ENCODE measurements around the gene CERK. TPM values are rescaled to one million over a fixed set of nuclear protein-coding genes. Genes with fewer than 3 reads are reported as not detected.

The CERK gene
- total RNA-seq, 2 experiments from 2014 or later = 41.8 to 47.1 TPM

DNA sequence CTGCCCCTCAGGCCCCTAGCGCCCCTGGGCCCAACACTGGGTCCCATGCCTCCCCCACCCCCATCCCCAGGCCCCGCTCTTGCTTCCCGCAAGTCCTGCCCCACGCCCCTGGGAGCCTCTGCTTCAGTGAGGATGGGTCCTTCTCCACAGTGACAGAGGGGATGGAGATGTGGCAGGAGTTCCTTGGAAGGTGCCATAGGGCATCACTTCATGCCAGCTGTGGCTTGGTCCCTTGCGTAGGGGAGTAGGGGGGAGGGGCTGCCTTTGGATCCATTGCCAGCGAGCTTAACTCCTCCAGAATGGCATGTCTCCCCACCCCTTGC lies 14.9 kb upstream of the CERK start:
- POLR2A ChIA-PET = no interaction called here
- H3K4me3 Mint-ChIP-seq = no peak overlapping the region
- H3K27me3 Mint-ChIP-seq = no peaks in the 10 kb centered on the region
- CTCF ChIA-PET = no interaction called here
- DNase-seq = no peak
- H3K4me1 Mint-ChIP-seq = peaks cover 29% of the 10 kb centered on the region
- peaks cover 4% of the 10 kb centered on the region for H3K36me3 Mint-ChIP-seq (ENCODE audit: low read depth)
- H3K9me3 Mint-ChIP-seq = peaks cover 7% of the 10 kb centered on the region
- no peak overlapping the region for H3K27ac Mint-ChIP-seq

DNA sequence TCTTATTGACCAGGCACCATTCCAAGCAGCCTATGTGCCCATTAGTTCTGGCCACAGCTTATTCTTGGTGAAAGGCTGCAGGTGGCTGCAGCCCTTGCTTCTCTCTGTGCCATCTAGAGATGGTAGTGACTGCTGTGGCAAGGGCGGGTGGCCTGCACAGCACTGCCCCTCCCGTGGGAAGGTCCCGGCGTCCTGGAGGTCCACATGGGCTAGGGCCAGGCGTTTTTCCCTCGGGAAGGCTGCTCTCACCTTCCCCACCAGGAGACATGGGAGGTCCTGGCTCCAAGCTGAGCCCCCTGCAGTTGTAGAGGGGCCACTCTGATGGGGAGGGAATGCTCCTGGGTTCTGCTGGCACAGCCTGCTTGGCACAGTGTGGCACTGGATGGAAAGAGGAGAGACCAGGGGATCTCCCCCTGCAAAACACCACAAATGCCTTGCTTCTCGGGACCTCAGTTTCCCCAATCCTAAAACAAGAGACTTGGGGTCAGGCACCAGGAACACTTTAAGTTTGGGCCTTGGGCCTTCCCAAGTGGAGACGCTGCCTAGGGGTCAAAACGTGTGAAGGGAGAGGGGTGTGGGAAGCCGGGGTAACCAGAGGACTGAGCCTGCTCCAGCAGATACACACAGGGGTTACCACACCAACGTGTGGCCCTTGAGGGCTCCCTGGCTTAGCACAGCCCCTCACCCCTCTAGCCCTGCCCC lies 14.4 kb upstream of the CERK start:
- Mint-ChIP-seq H3K27ac (peak overlapping the region; percentile 5), H3K4me1 (peaks cover 29% of the 10 kb centered on the region), H3K36me3 (ENCODE audit: low read depth) (peaks cover 4% of the 10 kb centered on the region), H3K27me3 (no peaks in the 10 kb centered on the region), H3K9me3 (peaks cover 7% of the 10 kb centered on the region), H3K4me3 (no peak overlapping the region)
- ChIA-PET CTCF (no interaction called here), POLR2A (no interaction called here)
- DNase-seq = no peak

DNA sequence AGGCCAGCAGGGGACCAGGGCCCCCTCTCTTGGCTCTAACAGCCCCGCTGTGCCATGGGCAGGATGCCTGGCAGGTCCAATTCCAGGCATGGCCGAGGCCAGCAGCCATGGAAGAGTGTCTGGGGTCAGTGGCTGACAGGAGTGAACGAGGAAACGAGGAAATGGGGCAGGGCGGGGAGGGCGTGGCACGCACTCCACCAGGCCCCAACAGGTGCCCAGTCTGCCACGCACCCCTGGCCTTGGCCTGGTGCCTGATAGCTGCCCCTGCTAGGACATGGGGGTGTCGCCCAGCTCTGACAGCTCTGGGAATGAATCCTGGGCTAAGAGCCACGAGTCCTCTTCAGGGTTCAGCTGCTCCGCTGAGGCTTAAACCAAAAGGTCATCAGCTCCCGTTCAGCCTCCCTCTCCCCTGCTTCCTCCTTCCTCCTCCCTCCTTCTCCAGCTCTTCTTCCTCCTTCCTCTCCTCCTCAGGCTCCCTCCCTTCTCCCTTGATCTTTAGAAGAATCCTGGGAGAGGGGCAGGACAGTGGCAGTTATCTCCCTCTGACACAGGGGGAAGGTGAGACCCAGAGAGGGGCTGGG lies 12.9 kb upstream of the CERK start:
- ChIA-PET POLR2A (interaction anchor here (1.2 kb wide), 1 partner anchor 12 kb away, joined by 6 read pairs; the partner anchor contains the start of gene TBC1D22A), CTCF (interaction anchor here (1.0 to 3.5 kb wide), 3 partner anchors 8 to 15 kb away, joined by 3 to 15 read pairs (median 3); no protein-coding TSS in a partner anchor)
- Mint-ChIP-seq H3K4me1 (peaks cover 25% of the 10 kb centered on the region), H3K36me3 (ENCODE audit: low read depth) (no peaks in the 10 kb centered on the region), H3K9me3 (no peaks in the 10 kb centered on the region), H3K4me3 (no peak overlapping the region), H3K27me3 (no peaks in the 10 kb centered on the region), H3K27ac (peak overlapping the region; percentile 54)
- no peak for DNase-seq

DNA sequence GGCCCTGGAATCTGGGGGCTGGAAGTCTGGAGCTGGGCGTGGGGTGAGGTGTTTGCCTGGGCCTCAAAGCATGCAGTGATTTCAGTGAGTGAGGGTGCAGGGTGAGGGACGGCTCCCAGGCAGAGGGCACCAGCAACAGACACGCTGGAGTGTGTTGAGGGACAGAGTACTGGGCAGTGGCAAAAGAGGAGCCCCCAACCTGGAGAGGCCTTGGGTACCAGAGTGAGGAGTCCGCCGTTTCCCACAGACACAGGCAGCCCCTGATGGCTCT lies 12.4 kb upstream of the CERK start:
- no peaks in the 10 kb centered on the region for H3K9me3 Mint-ChIP-seq
- H3K27ac Mint-ChIP-seq = peak overlapping the region; percentile 96
- no peak overlapping the region for H3K4me3 Mint-ChIP-seq
- ChIA-PET POLR2A (interaction anchor here (1.2 kb wide), 1 partner anchor 12 kb away, joined by 6 read pairs; the partner anchor contains the start of gene TBC1D22A), CTCF (interaction anchor here (1.0 to 3.5 kb wide), 3 partner anchors 8 to 14 kb away, joined by 3 to 15 read pairs (median 3); no protein-coding TSS in a partner anchor)
- DNase-seq = no peak
- H3K27me3 Mint-ChIP-seq = no peaks in the 10 kb centered on the region
- H3K4me1 Mint-ChIP-seq = peaks cover 25% of the 10 kb centered on the region
- H3K36me3 Mint-ChIP-seq (ENCODE audit: low read depth) = no peaks in the 10 kb centered on the region

DNA sequence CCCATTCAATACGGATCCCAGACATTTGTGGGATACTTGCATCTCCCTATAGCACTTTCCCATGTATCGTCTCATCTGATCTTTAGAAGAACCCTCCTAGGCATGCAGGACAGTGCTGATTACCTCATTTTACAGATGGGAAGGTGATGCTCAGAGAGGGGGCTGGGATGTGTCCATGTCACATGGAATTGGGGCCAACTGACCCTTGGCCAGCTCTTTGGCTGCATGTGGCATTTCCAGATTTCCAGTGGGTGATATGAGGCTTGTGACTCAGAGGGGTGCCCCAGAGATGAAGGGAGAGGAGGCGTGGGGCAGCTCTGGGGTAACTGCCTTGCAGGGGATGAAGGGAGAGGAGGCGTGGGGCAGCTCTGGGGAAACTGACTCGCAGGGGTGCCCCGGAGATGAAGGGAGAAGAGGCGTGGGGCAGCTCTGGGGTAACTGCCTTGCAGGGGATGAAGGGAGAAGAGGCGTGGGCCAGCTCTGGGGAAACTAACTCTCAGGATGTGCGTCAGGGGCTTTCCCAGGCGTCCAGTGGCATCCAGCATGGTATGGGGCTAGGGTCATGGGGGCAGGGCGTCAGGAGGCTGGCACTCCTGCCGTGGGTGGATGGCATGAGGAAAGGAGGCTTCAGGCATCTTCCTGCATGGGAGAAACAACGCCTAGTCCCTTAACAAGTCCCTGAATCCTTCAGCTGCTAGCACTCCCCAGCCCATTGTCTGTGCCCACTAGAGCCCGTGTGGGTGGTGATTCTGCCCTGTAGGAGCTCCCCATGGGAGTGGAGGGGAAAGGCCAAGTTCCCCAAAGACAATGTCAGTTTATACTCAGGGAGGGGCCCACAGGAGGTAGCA lies 11.9 kb upstream of the CERK start:
- CTCF ChIA-PET = interaction anchor here (1.1 to 3.5 kb wide), 4 partner anchors 9 to 14 kb away, joined by 3 to 15 read pairs (median 4); partner anchors contain the start of gene TBC1D22A
- Mint-ChIP-seq H3K36me3 (ENCODE audit: low read depth) (no peaks in the 10 kb centered on the region), H3K27me3 (no peaks in the 10 kb centered on the region), H3K27ac (peak overlapping the region; percentile 96), H3K4me1 (peaks cover 25% of the 10 kb centered on the region), H3K4me3 (peak overlapping the region; percentile 60), H3K9me3 (no peaks in the 10 kb centered on the region)
- POLR2A ChIA-PET = interaction anchor here (0.6 to 1.2 kb wide), 3 partner anchors 13 to 41 kb away, joined by 3 to 6 read pairs (median 4); partner anchors contain the start of gene TBC1D22A
- no peak for DNase-seq

DNA sequence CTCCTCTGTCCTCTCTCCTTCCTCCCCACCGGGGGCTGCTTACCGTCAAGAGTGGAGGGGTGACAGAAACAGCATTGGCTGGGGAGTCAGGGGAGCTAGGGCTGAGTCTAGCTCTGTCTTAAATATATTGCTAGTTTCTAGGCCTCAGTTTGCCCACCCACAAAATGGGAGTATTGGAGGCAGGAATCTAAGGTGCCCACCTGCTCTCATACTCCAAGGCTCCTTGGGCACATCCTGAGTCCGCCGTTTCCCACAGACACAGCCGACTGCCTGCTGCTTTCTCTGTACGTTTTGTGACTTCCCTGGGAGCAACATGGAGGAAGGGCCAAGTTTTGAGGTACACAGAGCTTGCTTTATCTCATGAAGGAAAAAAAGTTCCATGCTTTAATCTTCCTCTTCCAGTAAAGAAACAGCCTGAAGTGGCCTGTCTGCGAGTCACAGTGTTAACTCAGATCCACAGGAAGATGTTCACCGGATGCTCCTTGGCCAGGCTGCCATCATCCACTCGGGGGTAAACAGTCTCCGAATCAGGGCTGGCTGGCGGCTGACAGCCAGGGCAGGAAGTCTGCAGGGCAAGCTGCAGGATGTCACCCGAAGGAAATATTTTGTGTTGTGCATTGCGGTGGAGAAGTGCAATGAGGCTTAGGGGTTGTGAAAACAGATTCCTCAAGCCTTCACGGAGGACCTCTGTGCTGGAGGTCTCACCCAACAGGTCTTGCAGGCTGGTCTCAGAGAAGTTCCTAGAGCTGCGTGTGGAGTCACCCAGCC lies 11.0 kb upstream of the CERK start:
- H3K4me1 Mint-ChIP-seq = peaks cover 24% of the 10 kb centered on the region
- ChIA-PET CTCF (interaction anchor here (0.8 to 3.5 kb wide), 4 partner anchors 9 to 16 kb away, joined by 3 to 15 read pairs (median 5); partner anchors contain the start of gene TBC1D22A), POLR2A (interaction anchor here (0.6 to 1.0 kb wide), 2 partner anchors 14 to 42 kb away, joined by 3 to 4 read pairs; partner anchors contain the start of gene TBC1D22A)
- peak overlapping the region; percentile 60 for H3K4me3 Mint-ChIP-seq
- H3K9me3 Mint-ChIP-seq = no peaks in the 10 kb centered on the region
- H3K27me3 Mint-ChIP-seq = no peaks in the 10 kb centered on the region
- peak; percentile 68 for DNase-seq
- H3K36me3 Mint-ChIP-seq (ENCODE audit: low read depth) = no peaks in the 10 kb centered on the region
- H3K27ac Mint-ChIP-seq = peak overlapping the region; percentile 96

DNA sequence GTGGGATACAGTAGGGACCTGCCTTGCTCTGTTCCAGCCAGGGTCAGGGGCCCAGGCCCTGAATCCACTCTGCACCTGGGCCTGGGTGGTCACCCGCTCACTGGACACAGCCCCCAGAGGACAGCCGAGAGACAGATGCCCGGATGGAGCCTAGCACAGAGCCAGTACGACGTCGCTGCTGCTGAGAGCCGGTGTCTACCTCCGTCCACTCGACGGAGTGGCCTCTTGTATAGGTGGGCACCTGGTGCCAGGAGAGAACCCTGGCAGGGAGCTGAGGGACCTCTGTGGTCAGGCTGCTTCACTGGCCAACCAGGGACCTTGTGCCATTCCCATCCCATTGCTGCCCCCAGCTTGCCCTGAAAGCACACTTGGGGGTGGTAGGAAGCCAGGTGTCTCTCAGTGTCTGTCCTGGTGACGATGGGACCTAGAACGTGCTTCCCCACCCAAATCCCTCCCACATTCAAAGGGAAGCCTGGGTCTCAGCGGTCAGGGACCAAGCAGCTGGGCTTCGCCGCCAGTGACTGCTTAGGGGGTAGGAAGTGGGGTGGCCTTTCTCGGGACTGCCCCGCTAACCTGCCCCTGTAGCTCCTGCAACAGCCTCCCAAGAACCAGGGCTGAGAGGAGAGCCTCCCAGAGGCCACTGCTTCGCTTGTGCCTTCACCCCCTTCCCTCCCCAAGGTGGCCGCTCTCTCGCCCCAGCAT lies 10.3 kb upstream of the CERK start:
- Mint-ChIP-seq H3K9me3 (no peaks in the 10 kb centered on the region), H3K27me3 (no peaks in the 10 kb centered on the region)

DNA sequence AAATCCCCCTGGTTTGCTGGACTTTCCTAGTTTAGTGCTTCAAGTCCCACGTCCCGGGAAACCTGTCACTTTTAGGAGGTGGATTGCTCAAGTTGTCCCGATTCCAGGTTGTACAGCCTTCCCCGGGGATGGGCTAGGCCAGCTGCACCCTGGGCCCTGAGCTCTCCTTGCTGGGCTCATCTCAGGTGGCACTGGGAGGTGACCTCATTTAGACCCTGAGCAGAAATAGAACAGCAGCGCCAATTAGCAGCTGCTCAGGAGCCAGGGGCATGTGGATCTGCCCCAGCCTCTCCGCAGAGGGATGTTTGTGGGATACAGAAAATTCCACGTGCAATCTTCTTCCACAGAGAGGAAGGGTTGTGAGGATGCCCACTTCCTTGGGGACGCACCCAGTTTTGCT lies 9.6 kb upstream of the CERK start:
- DNase-seq = no peak
- Mint-ChIP-seq H3K27me3 (no peaks in the 10 kb centered on the region), H3K36me3 (ENCODE audit: low read depth) (peaks cover 5% of the 10 kb centered on the region), H3K4me1 (peaks cover 23% of the 10 kb centered on the region), H3K27ac (no peak overlapping the region), H3K9me3 (peaks cover 4% of the 10 kb centered on the region), H3K4me3 (no peak overlapping the region)
- CTCF ChIA-PET = interaction anchor here (3.5 kb wide), 1 partner anchor 11 kb away, joined by 15 read pairs; no protein-coding TSS in a partner anchor
- POLR2A ChIA-PET = no interaction called here

More for the DNA sequence above, 10.3 kb upstream of the CERK start:
- Mint-ChIP-seq H3K4me3 (peak overlapping the region; percentile 60), H3K36me3 (ENCODE audit: low read depth) (no peaks in the 10 kb centered on the region), H3K27ac (peak overlapping the region; percentile 96), H3K4me1 (peaks cover 23% of the 10 kb centered on the region)
- ChIA-PET CTCF (interaction anchor here (0.8 to 3.5 kb wide), 4 partner anchors 10 to 16 kb away, joined by 3 to 15 read pairs (median 5); partner anchors contain the start of gene TBC1D22A), POLR2A (no interaction called here)
- no peak for DNase-seq

DNA sequence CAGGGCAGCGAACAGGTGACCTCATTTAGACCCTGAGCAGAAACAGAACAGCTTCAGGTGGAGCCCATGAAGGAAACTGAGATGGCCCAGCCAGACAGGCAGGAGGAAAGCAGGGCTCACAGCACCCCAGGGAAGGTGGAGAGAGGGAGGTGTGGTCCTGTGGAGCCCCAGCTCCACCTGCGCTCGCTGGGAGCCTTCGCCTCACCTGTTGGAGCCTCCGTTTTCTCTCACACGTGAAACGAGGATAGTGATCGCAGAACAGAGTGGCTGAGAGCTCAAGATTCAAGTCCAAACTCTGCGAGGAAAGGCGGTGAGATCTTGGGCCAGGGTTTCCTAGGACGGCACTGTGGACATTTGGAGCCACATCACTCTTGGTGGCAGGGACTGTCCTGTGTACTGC lies 8.6 kb upstream of the CERK start:
- Mint-ChIP-seq H3K27ac (no peak overlapping the region), H3K36me3 (ENCODE audit: low read depth) (peaks cover 5% of the 10 kb centered on the region), H3K4me3 (no peak overlapping the region), H3K9me3 (peaks cover 4% of the 10 kb centered on the region), H3K4me1 (peaks cover 23% of the 10 kb centered on the region), H3K27me3 (no peaks in the 10 kb centered on the region)
- POLR2A ChIA-PET = no interaction called here
- CTCF ChIA-PET = no interaction called here
- DNase-seq = no peak

DNA sequence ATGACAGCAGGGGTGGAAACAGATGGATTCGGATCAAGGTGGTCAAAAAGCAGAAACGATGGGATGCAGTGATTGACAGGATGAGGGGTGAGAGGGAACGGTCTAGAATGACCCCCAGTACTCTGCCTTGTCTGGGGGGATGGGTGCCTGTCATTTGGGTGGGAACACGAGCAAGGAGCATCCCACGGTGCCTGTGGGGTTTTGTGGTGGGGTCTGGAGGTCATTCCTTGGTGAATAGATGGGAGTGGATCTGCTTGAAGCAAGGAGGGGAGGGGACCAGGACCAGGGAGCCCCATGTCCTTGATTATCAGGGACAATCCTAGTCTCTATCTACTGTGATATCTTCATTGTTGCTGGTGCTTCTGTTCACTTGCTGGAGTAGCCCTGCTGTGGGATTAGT lies 8.1 kb upstream of the CERK start:
- no peak for DNase-seq
- CTCF ChIA-PET = no interaction called here
- H3K9me3 Mint-ChIP-seq = peaks cover 4% of the 10 kb centered on the region
- no peak overlapping the region for H3K27ac Mint-ChIP-seq
- peaks cover 21% of the 10 kb centered on the region for H3K4me1 Mint-ChIP-seq
- peaks cover 5% of the 10 kb centered on the region for H3K36me3 Mint-ChIP-seq (ENCODE audit: low read depth)
- H3K27me3 Mint-ChIP-seq = no peaks in the 10 kb centered on the region
- H3K4me3 Mint-ChIP-seq = no peak overlapping the region
- POLR2A ChIA-PET = no interaction called here

DNA sequence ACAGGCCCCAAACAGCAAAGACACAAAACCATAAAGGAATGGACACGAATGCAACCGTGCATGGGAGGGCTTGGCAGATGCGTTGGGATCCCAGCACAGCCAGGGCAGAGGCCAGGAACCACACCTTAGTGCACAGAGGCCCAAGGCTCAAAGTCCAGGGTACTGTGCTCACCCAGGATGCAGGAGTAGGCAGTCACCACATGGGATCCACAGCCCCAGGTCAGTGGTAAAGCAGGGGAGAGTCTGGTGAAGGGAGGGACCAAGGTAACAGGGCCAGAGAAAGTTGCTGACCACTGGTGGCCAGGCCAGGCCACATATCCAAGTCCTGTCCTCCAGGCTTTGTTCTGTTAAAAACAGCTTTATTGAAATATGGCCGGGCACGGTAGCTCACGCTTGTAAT lies 6.5 kb upstream of the CERK start:
- no peaks in the 10 kb centered on the region for H3K27me3 Mint-ChIP-seq

More for the DNA sequence above, 6.5 kb upstream of the CERK start:
- DNase-seq = no peak
- peaks cover 4% of the 10 kb centered on the region for H3K9me3 Mint-ChIP-seq
- H3K4me3 Mint-ChIP-seq = no peak overlapping the region
- H3K27ac Mint-ChIP-seq = no peak overlapping the region
- CTCF ChIA-PET = interaction anchor here (1.3 kb wide), 1 partner anchor 181 kb away, joined by 5 read pairs; no protein-coding TSS in a partner anchor
- peaks cover 9% of the 10 kb centered on the region for H3K4me1 Mint-ChIP-seq
- POLR2A ChIA-PET = no interaction called here
- peaks cover 5% of the 10 kb centered on the region for H3K36me3 Mint-ChIP-seq (ENCODE audit: low read depth)

Measured in activated CD4-positive, alpha-beta T cell treated with anti-CD3 and anti-CD28 coated beads, Interleukin-2, amount 10 ng/mL, durations not matched to agents 7 days and 5 days (primary cell).